ENCODE measurements around the gene KRT26. TPM values are rescaled to one million over a fixed set of nuclear protein-coding genes. Genes with fewer than 3 reads are reported as not detected.

The KRT26 gene
- total and polyA plus RNA-seq, 2 of the 8 experiments (the other 6 are each of a cell fraction or from before 2014, with no cell fraction given): not detected

DNA sequence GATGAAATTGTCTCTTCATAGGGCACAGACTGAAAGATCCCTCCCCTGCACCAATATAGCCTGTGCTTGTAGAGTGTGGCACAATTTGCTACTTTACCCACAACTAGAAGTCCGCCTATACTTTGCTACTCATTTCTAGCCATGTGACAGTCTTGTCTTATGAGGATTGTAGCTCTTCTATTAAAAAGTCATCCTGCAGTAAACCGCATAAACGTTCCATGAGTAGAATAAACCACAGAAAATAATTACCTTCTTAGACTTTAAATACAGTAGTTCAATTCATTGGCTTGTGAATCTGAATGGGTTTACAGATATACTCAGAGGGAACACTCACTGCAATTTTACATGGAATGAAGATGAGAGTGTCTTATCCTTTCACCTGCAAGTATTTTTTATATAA lies 6.0 kb upstream of the KRT26 start:
- Histone ChIP-seq H3K9me3 (ENCODE audit: insufficient read depth in 2 of 2, low read depth in 1 of 2, low read length in 1 of 2) (no peaks in the 10 kb centered on the region), H2BK20ac (ENCODE audit: low read length) (no peak overlapping the region), H3K56ac (replicated peaks; ENCODE audit: insufficient read length, low read depth, low read length) (no peak overlapping the region), H2BK120ac (replicated peaks; ENCODE audit: low read depth, low read length) (no peak overlapping the region), H2BK5ac (ENCODE audit: low read depth, low read length) (no peak overlapping the region), H3K4me2 (ENCODE audit: insufficient read depth in 1 of 2, low read depth in 2 of 2, low read length in 2 of 2) (no peak overlapping the region), H3K27ac (ENCODE audit: low read depth, low read length) (no peak overlapping the region), H2AK5ac (ENCODE audit: low read depth, low read length) (no peak overlapping the region), H3K23me2 (ENCODE audit: low read depth, low read length) (no peaks in the 10 kb centered on the region), H2AFZ (ENCODE audit: low read length) (no peak overlapping the region), H4K5ac (ENCODE audit: insufficient read length, low read depth, low read length) (no peak overlapping the region), H3K27me3 (replicated peaks in 1 of 4; ENCODE audit: control insufficient read depth in 3 of 4, extremely low read depth in 1 of 4, insufficient read depth in 3 of 4, low read length in 3 of 4) (peaks cover 0 to 3% (median 1%) of the 10 kb centered on the region in 4 experiments; a peak in 3 of 7 replicates), H3K4ac (replicated peaks; ENCODE audit: insufficient read length, low read depth, low read length) (no peak overlapping the region), H3K18ac (ENCODE audit: extremely low read depth, low read length) (no peak overlapping the region), H3K4me1 (replicated peaks in 1 of 4; ENCODE audit: control insufficient read depth in 3 of 4, insufficient read depth in 4 of 4, low read length in 3 of 4) (no peaks in the 10 kb centered on the region), H3K79me1 (ENCODE audit: low read depth, low read length) (no peaks in the 10 kb centered on the region), H2BK12ac (ENCODE audit: low read depth, low read length) (no peak overlapping the region), H4K20me1 (replicated peaks in 1 of 2; ENCODE audit: control insufficient read depth in 1 of 2, insufficient read depth in 2 of 2, low read length in 2 of 2) (no peaks in the 10 kb centered on the region), H3K4me3 (ENCODE audit: extremely low read depth in 1 of 4, insufficient read depth in 2 of 4, low read depth in 3 of 4, low read length in 4 of 4) (no peak overlapping the region), H3K23ac (ENCODE audit: insufficient read length) (no peak overlapping the region), H4K8ac (ENCODE audit: extremely low read depth, insufficient read depth, low read length) (no peak overlapping the region), H3K36me3 (ENCODE audit: control insufficient read depth in 2 of 4, insufficient read depth in 4 of 4, low read length in 3 of 4) (no peaks in the 10 kb centered on the region), H3K9ac (replicated peaks in 1 of 4; ENCODE audit: extremely low read depth in 1 of 4, low read depth in 3 of 4, low read length in 3 of 4) (no peak overlapping the region), H2BK15ac (ENCODE audit: low read length) (no peak overlapping the region), H3K79me2 (ENCODE audit: control insufficient read depth in 1 of 2, insufficient read depth in 2 of 2, low read length in 2 of 2) (no peaks in the 10 kb centered on the region), H4K91ac (replicated peaks; ENCODE audit: insufficient read length, low read length) (no peak overlapping the region), H3K14ac (ENCODE audit: insufficient read length) (no peak overlapping the region)
- 82% methylated on average over 3 of the region's 3 CpGs; no CpG with 5 or more reads in 1 of the 2 experiments for WGBS, 2 experiments (ENCODE audit: extremely low coverage in 1 of 2, insufficient coverage in 1 of 2, insufficient read length in 1 of 2, insufficient replicate concordance in 2 of 2, low coverage in 1 of 2, low lambda C conversion rate in 2 of 2, missing lambda C conversion rate in 1 of 2)
- no peak for DNase-seq (ENCODE audit: low read depth in 1 of 2, low spot score in 2 of 2)
- no peak for FAIRE-seq
- POLR2A ChIA-PET (ENCODE audit: partially characterized antibody): no interaction called here
- TF ChIP-seq, protein P1, sequence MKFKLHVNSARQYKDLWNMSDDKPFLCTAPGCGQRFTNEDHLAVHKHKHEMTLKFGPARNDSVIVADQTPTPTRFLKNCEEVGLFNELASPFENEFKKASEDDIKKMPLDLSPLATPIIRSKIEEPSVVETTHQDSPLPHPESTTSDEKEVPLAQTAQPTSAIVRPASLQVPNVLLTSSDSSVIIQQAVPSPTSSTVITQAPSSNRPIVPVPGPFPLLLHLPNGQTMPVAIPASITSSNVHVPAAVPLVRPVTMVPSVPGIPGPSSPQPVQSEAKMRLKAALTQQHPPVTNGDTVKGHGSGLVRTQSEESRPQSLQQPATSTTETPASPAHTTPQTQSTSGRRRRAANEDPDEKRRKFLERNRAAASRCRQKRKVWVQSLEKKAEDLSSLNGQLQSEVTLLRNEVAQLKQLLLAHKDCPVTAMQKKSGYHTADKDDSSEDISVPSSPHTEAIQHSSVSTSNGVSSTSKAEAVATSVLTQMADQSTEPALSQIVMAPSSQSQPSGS (IDR thresholded peaks at IDR 0.05; ENCODE audit: low read length): no peak
- no peak for TF ChIP-seq CBX5 (IDR thresholded peaks at IDR 0.05; ENCODE audit: low read depth, low read length)
- CTCF ChIA-PET (ENCODE audit: partially characterized antibody): interaction anchor here (0.6 to 1.3 kb wide), 2 partner anchors 107 to 188 kb away, joined by 4 to 6 read pairs; partner anchors contain the start of gene KRT20
